Measurements from ENCODE around the gene KIRREL3. TPM values are rescaled to one million over a fixed set of nuclear protein-coding genes. Genes with fewer than 3 reads are reported as not detected.

KIRREL3 gene
- total and polyA plus RNA-seq, 9 of the 15 experiments (the other 6 are each of a cell fraction or from before 2014, with no cell fraction given), result 0.04 to 0.10 TPM; not detected in 7

GRCh38 chr11:126943316-126943715 lies 57.3 kb downstream of the KIRREL3 start:
- DNase-seq (ENCODE audit: extremely low read depth in 1 of 4, low spot score in 3 of 4) (no peak), ATAC-seq (no peak), FAIRE-seq (no peak)
- Histone ChIP-seq H3K9me1 (ENCODE audit: control insufficient read depth, insufficient read depth, low read length) (no peaks in the 10 kb centered on the region), H3K27ac (ENCODE audit: extremely low read depth, low read depth, low read length) (no peak overlapping the region), H3K79me2 (ENCODE audit: control insufficient read depth, insufficient read depth, low read length) (no peaks in the 10 kb centered on the region), H3K4me3 (no peak overlapping the region), H3K27me3 (ENCODE audit: control insufficient read depth in 2 of 2, insufficient read depth in 2 of 2, low read length in 2 of 2) (peaks cover 0 to 12% of the 10 kb centered on the region in 2 experiments; a peak in 3 of 5 replicates), H2AFZ (ENCODE audit: low read depth, low read length) (no peak overlapping the region), H3K4me1 (replicated peaks in 1 of 2; ENCODE audit: control insufficient read depth in 2 of 2, insufficient read depth in 2 of 2, low read length in 2 of 2) (no peaks in the 10 kb centered on the region), H3K36me3 (ENCODE audit: control insufficient read depth, insufficient read depth, low read length) (no peaks in the 10 kb centered on the region), H3K9me3 (replicated peaks; ENCODE audit: control insufficient read depth, insufficient read depth, low read depth, low read length) (no peaks in the 10 kb centered on the region), H3K4me2 (ENCODE audit: insufficient read depth, low read length) (no peak overlapping the region), H4K20me1 (replicated peaks; ENCODE audit: control insufficient read depth, insufficient read depth, low read length) (no peaks in the 10 kb centered on the region; the same call in 1 of the 2 replicates), H3K9ac (ENCODE audit: insufficient read depth in 1 of 2, low read depth in 2 of 2, low read length in 2 of 2) (no peak overlapping the region)
- ChIA-PET CTCF (ENCODE audit: low intra/inter-chr PET ratio) (no interaction called here), POLR2A (no interaction called here)
- BruUV-seq (replicated peaks), result no TSS peak
- no peak for TF ChIP-seq ZNF324 (CRISPR knock-in tag; IDR thresholded peaks at IDR 0.05)
- no peak for TF ChIP-seq CREB3 (tag; conservative IDR thresholded peaks at IDR 0.05; ENCODE audit: low read depth)
- TF ChIP-seq NFATC3 (IDR thresholded peaks at IDR 0.05), result no peak
- no peak for TF ChIP-seq ZNF444 (CRISPR knock-in tag; IDR thresholded peaks at IDR 0.05)
- TF ChIP-seq SMARCC2 (IDR thresholded peaks at IDR 0.05; ENCODE audit: low read depth), result no peak
- no peak for TF ChIP-seq ELK1 (CRISPR knock-in tag; IDR thresholded peaks at IDR 0.05)
- no peak for TF ChIP-seq TAF1 (IDR thresholded peaks at IDR 0.05; ENCODE audit: control insufficient read depth, extremely low read depth, insufficient read depth, low read length, severe bottlenecking)
- 0% methylated on average over 7 of the region's 7 CpGs for WGBS (ENCODE audit: insufficient coverage, low coverage, missing lambda C conversion rate)
- intact Hi-C loops (cut with micrococcal nuclease), result no loop called here
- in situ Hi-C loops (cut with MboI), result no loop called here

All from K562 (cell line).